HCEC 1CT (cell line): Measurements from ENCODE around the gene SRRD.

ENCODE experiments used
- DNase-seq: peaks from one replicate; pipeline ENCODE4 v3.0.0-alpha.2; 2017

Gene SRRD

DNA sequence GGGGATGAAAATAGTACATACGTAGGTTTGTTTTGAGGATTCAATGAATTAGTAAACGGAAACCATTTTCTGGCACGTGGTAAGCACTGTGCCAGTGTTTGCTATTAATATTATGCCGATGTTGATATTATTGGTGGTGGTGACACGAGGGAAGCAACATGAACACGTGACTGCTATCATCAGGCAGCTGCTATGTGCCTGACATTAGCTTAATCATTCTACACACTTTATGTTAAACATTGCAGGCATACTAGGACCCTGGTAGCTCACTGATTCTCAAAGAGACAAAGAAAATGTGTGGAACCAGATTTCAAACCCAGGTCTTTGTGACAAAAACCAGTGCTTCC is 656 bp downstream of the SRRD start:
- DNase-seq, result no peak

GRCh38 chr22:26485013-26485412 is 1.3 kb downstream of the SRRD start:
- DNase-seq, result no peak

- no peak for DNase-seq
Measured at GRCh38 chr22:26485806-26486390, 2.2 kb downstream of the SRRD start.

DNA sequence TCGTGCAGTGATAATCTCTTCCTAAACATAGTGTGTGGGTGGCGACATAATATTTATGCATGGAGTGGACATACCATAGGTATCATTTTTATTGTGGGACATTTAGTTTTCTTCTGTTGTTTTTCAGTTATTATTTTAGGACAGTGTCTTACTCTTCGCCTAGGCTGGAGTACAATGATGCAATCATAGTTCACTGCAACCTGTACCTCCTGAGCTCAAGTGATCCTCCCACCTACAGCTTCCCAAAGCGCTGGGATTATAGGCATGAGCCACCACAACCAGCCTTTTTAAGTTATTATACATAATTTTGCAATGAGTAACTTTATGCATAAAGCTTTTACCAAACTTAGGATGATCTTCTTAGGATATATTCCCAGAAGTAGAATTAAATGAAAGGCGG is 2.7 kb downstream of the SRRD start:
- DNase-seq, result no peak

- DNase-seq, result no peak
Measured at GRCh38 chr22:26487996-26488395, 4.3 kb downstream of the SRRD start.

DNA sequence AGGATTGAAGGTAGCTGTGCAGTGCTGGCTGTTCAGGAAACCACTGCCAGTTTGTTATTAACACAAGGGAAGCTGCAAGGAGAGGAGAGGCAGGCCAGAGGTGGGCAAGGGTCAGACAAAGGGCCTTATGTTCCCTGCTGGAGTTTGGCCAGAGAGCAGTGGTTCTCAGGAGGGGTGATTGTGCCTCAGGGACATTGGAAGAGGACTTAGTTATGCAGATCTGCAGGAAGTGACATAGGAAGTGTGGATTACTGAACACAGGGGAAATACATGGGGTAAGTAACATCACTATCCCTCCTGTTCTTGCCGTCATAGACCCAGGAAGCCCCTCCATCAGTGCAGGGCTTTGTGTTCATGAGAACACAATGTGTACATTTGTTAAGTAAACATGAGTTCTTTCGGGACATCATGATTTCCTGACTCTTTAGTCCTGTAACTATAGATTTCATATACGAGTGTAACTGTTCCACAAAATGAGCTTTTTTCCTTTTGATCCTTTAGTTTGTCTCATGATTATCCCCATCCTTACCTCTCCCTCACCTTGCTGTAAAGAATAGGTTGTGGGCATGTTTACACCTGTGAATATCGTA is 5.9 kb downstream of the SRRD start:
- DNase-seq, result no peak

GRCh38 chr22:26492220-26492619 is 8.5 kb downstream of the SRRD start:
- DNase-seq, result no peak

DNA sequence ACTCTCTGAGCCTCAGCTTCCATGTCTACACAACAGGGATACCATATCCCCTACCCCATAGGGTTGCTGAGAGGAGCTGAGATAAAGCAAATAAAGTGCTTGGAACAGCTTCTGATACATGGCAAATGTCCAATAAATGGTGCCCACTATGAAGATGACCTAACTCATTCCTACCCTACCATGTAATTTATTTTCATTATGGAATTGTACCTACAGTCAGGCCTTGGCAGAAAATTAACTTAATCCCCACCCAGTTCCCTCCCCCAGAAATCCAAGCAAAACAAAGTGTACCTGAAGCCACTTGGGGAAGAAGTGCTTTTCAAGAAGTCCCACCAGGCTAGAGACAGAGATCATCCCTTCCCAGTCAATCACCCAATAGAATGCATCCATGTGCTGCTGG is 10.8 kb downstream of the SRRD start:
- no peak for DNase-seq

- no peak for DNase-seq
Measured at GRCh38 chr22:26496456-26496855, 12.8 kb downstream of the SRRD start.

GRCh38 chr22:26499188-26499703 is 15.6 kb downstream of the SRRD start:
- no peak for DNase-seq

DNA sequence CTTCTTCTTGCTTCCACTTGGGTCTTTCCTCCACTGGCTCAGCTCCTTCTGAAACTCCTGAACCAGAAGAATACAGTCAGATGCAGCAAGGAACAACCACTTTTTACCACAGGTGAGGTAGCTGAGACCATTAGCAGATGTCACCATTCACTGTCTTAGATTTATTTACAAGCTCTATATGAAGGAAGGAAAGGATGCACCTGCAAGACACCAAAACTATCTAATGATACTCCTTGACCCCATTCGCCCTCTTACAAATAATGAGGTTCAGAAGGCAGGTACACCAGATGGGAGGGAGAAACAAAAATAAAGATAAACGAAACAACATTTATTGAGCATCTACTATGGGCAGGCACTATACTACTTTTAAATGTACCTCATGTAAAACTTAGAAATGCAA is 18.3 kb downstream of the SRRD start:
- DNase-seq, result no peak

- DNase-seq, result peak; percentile 20
Measured at GRCh38 chr22:26502688-26503561, 19.2 kb downstream of the SRRD start.

DNA sequence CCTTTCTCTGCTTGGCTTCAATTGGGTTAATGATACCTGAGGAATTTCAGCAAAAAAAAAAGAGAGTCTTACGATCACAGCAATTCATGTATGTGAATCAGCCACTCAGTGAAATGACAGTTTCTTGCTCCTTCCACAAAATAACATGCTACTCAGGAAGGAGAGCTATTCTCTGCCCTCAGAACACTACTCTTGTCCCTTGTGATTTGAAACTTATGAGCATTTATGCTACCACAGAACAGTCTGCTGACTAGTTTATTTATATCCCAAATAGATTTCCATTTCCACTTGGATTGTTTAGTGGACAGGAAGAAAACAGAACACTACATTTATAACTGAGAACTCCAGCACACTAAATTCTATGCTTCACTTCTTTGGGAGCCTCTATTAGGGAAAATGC is 20.1 kb downstream of the SRRD start:
- no peak for DNase-seq

DNA sequence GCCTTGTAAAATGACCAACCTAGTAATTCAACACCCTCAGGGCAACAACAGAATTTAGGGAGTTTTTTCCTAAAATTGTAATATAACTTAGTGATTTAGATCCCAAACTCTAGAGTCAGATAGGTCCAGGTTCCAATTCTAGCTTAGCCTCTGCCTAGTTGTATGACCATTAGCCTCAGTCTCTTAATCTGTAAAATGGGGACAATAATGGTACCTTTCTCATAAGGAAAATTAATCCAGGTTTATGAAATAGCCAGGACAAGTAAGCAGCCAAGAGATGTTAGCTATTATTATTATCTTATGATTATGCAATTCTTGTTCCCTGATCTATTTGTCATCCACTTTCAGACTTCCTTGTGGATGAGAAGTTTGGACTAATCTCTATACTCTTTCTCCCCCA is 24.5 kb downstream of the SRRD start:
- no peak for DNase-seq

DNA sequence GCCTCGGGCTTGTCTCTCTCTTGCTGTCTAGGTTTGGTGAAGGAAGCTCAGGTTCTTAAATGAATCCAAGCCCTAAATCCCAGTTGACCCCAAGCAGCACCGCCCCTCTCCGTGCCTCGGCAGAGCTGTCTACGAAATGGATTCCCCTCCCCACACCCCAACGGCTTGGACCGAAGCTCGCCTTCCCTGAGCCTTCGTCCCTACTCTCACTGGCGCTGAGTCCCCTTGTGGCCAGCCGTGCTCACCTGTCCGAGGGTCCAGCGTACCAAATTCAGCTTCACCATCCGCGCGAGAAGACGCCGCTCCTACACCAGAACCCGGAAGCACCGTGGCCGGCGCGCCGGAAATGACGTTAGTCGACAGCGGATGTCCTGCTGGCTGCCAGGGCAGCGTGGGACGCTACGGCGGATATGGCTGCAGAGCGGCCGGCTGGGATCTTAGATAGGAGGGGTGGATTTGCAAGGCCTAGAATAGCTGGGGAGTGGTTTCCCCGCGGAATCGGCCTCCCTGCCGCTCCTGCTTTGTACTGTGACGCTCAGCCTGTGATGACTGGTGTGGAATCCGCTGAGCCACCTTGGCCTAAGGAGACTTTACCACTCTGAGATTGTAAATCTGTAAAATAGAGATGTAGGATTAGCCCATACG is 28.6 kb downstream of the SRRD start, which contains the start of gene TFIP11:
TSS of gene TFIP11 (minus strand) at position 325 of the 645 bp plus-strand sequence. CDS start 2,201 bp downstream, outside the sequence.
- DNase-seq, result peak; percentile 83

GRCh38 chr22:26513838-26514237 is 30.2 kb downstream of the SRRD start:
- no peak for DNase-seq

- DNase-seq, result no peak
Measured at GRCh38 chr22:26514419-26515161, 30.9 kb downstream of the SRRD start.

- no peak for DNase-seq
Measured at GRCh38 chr22:26515931-26516330, 32.3 kb downstream of the SRRD start.

DNA sequence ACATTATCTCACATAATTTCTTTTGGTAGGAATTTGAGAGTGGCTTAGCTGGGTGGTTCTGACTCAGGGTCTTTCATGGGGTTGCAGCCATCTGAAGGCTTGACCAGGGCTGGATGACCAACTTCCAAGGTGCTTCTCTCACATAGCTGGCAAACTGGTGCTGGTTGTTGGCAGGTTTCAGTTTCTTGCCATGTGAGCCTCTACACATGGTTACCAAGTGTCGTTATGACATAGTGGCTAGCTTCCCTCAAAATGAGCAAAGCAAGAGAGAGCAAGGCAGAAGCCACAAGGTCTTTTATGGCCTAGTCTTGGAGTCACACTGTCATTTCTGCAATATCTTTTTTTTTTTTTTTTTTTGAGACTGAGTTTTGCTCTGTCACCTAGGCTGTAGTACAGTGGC is 32.8 kb downstream of the SRRD start:
- no peak for DNase-seq

DNA sequence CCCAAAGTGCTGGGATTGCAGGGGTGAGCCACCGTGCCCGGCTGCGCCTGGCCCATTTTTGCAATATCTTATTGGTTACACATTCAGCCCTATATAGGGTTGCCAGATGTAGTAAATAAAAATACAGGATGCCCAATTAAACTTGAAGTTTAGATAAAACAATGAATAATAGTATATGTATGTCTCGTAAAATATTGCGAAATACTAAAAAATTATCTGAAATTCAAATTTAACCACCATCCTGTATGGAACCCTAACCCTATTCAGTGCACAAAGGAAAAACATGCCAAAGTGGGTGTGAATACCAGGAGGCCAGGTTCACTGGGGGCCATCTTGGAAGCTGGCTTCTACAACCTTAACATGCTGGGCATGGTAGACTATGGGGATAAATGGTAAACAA is 33.8 kb downstream of the SRRD start:
- DNase-seq, result no peak

- no peak for DNase-seq
Measured at GRCh38 chr22:26522012-26522411, 38.3 kb downstream of the SRRD start.

DNA sequence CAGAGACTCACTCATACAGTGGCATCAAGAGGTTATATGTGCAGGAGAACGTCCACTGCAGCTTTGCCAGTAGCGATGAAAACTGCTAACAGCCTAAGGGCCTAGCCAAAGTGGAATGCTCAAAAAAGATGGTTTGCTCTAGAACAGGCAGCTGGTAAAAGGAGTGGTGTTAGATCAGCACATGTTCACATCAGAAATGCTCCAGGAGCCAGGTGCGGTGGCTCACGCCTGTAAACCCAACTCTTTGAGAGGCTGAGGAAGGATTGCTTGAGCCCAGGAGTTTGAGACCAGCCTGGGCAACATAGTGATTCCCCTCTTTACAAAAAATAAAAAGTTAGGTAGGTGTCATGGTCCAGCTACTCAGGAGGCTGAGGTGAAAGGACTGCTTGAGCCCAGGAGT is 38.9 kb downstream of the SRRD start:
- DNase-seq, result no peak

- DNase-seq, result no peak
Measured at GRCh38 chr22:26524870-26525269, 41.2 kb downstream of the SRRD start.
